Right cardiac atrium (tissue), 5 donors: ENCODE measurements around the gene KPNA4. TPM values are rescaled to one million over a fixed set of nuclear protein-coding genes. Genes with fewer than 3 reads are reported as not detected.
"Not testable (repeated sequence)": the region's sequence is repeated elsewhere in the genome, so short reads cannot be mapped to it uniquely, and the experiment has no call there.

ENCODE experiments used
- ATAC-seq, 2 donors: fragments of 200-7000 bp; cut with Tn5 transposase; one replicate each; pipeline versions ENCODE4 v1.8.0 to v1.9.1; 2020; ENCODE audit warnings: moderate library complexity in 2 of 2, mild to moderate bottlenecking in 1 of 2
- DNase-seq, 3 donors: peaks; one replicate each; pipeline ENCODE4 v3.0.0-alpha.2; 2020
- H3K27ac ChIP-seq: one replicate; pipeline ENCODE4 v1.5.1; 2013; ENCODE audit warnings: mild to moderate bottlenecking, low read length, control low read depth, moderate library complexity
- H3K27me3 ChIP-seq: one replicate; pipeline ENCODE4 v1.6.1; 2013; ENCODE audit not compliant: control insufficient read depth, insufficient read depth
- H3K4me1 ChIP-seq: one replicate; pipeline ENCODE4 v1.6.1; 2013; ENCODE audit warnings: low read length; ENCODE audit not compliant: control insufficient read depth, insufficient read depth
- H3K4me3 ChIP-seq: one replicate; pipeline ENCODE4 v1.5.1; 2013; ENCODE audit warnings: low read length, control low read depth
- H3K9me3 ChIP-seq: one replicate; pipeline ENCODE4 v1.6.1; 2013; ENCODE audit warnings: low read length; ENCODE audit not compliant: control insufficient read depth
- WGBS: extraction: QIAGEN DNeasy Blood & Tissue Kit; methylation state at CpG from one replicate; pipeline ENCODE4 v1.1.7; 2013; 5-methylcytosine and 5-hydroxymethylcytosine counted together
- intact Hi-C, 4 donors: fragments of 100-400 bp; cut with DNase I; formaldehyde crosslinking; loops; one replicate each; pipeline versions ENCODE4 v1.11.0 to v1.14.0; 2022 to 2023
- long read RNA-seq, 4 donors: library from polyadenylated mRNA; unstranded; transcript quantifications; one replicate each; pipeline ENCODE4 v2.0.0, GENCODE V29; 2020 to 2021
- polyA plus RNA-seq: library from polyadenylated mRNA; stranded (reverse); fragments of 200-250 nt; gene quantifications from one replicate; pipeline ENCODE4 v1.2.3, GENCODE V29; 2013
- total RNA-seq, 4 donors: library from RNA; stranded (reverse); fragmentation: NEBNext Ultra II Directional; extraction: Animal tissue kit (Norgen Biotek cat#: 25700); gene quantifications; one replicate each; pipeline ENCODE4 v1.2.1, GENCODE V29; 2021
- donor health status: healthy with polysubstance abuse.
- donor health status: DM: no; HTN: yes; CAD: no.
- donor health status: DM: no; HTN: no; CAD: no.
- donor health status: DM: no; HTN: yes; CAD: no; lungs with severe emphysema.
- donor health status: DM: yes; HTN: yes; CAD: no.

The KPNA4 gene
- 100 to 1,000 TPM in 3 of 4 donors, 10 to 100 TPM in 1; 96.4 to 132 (median 107) TPM for total RNA-seq
- polyA plus RNA-seq, result 27.9 TPM
- long read RNA-seq, donor 1, full-length matches to known transcripts, result 156 of 186 reads
- long read RNA-seq, donor 1, partial matches to known transcripts, result 16 of 186 reads
- long read RNA-seq, donor 1, other reads (novel, unspliced or antisense), result 14 of 186 reads
- long read RNA-seq, donor 2, full-length matches to known transcripts, result 92 of 100 reads
- long read RNA-seq, donor 2, partial matches to known transcripts, result 3 of 100 reads
- long read RNA-seq, donor 2, other reads (novel, unspliced or antisense), result 5 of 100 reads
- long read RNA-seq, donor 3, full-length matches to known transcripts, result 127 of 169 reads
- long read RNA-seq, donor 3, partial matches to known transcripts, result 23 of 169 reads
- long read RNA-seq, donor 3, other reads (novel, unspliced or antisense), result 19 of 169 reads
- long read RNA-seq, donor 4, full-length matches to known transcripts, result 135 of 145 reads
- long read RNA-seq, donor 4, partial matches to known transcripts, result 5 of 145 reads
- long read RNA-seq, donor 4, other reads (novel, unspliced or antisense), result 5 of 145 reads

DNA sequence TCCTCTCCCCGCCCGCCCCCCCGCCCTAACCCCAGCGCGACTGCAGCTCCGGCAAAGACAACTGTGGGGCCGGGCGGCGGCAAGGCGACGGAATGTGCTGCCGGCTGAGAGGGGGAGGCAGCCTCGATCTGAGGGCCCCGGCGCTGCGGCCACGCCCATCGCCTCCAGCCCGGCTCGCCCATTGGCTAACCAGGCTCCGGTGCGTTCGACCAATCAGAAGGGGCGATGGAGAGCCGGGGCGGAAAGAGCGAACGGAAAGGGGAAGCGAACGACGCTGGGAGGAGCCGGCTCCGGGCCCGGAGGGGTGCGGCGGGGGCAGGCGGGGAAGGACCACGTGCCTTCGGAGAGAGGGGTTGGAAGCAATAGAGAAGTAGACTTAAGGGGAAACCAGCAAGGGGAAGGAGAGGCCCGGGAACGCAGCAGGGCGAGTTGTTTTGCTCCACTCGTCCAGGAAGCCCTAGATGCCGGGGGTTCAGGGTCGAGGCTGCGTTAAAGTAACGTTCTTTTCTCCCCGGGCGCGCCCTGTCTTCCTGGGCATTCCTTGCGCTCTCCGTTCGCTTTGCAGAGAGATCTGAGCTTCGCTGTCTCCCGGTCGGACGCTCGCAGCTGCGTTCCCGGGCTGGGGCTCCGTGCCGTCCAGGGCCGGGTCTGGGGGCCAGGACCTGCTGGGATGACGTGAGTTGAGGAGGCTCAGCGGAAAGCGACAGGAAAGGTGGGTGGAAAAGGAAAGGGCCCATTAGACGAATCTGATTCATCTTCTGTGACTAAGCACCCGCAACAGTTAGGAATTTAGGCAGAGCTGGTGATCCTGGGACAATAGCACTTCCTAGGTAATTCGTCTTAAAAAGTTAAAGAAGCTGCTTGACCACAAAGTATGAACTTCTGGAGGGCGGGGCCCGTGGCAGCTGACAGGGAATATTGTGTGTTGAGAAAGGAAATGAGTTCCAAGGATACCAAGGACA lies at the start of gene KPNA4:
Gene KPNA4, minus strand, starts transcription at position 130 of the 962 bp plus-strand sequence. CDS start 289 bp downstream, outside the sequence.
- Histone ChIP-seq H3K4me3 (peak within 1 kb of the TSS; percentile 51), H3K27me3 (no peaks in the 10 kb centered on the region), H3K9me3 (no peaks in the 10 kb centered on the region), H3K27ac (peak within 1 kb of the TSS; percentile 93), H3K4me1 (no peaks in the 10 kb centered on the region)
- WGBS, result under 1% methylated on average over 70 of the region's 71 CpGs
- DNase-seq, result peak; percentile 98 to 99 (median 99)
- intact Hi-C loops, result no loop called here
- ATAC-seq, result peak; percentile 98 to 99

DNA sequence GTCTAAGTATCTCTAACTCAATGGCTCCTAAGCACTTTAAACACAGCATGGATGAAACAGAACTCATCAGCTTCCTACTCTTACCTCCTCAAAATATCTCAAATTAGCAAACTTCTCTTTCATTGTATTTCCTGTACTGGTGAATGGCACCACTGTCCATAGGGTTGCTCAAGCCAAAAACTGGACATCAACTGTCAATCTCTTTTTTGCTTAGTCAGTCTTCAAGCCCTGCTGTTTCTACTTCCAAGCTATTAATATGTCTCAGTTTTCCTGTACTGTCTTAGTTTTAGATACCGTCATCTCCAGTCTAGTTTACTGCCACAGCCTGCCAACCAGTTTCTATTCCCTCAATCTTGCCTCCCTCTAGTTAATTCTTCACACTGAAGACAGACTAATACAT lies 48.3 kb upstream of the KPNA4 start:
- Histone ChIP-seq H3K4me1 (peaks cover 1% of the 10 kb centered on the region), H3K9me3 (no peaks in the 10 kb centered on the region), H3K4me3 (no peak overlapping the region), H3K27ac (no peak overlapping the region), H3K27me3 (no peaks in the 10 kb centered on the region)
- ATAC-seq, result no peak
- WGBS, result 91% methylated on average over 1 of the region's 1 CpG
- DNase-seq, result no peak
- intact Hi-C loops, result no loop called here

GRCh38 chr3:160612386-160613075 lies 47.2 kb upstream of the KPNA4 start:
- H3K9me3 ChIP-seq, result no peaks in the 10 kb centered on the region
- intact Hi-C loops, result no loop called here
- H3K4me1 ChIP-seq, result peaks cover 1% of the 10 kb centered on the region
- no peak overlapping the region for H3K27ac ChIP-seq
- no peak overlapping the region for H3K4me3 ChIP-seq
- ATAC-seq (no peak), DNase-seq (no peak)
- H3K27me3 ChIP-seq, result no peaks in the 10 kb centered on the region
- WGBS, result 59% methylated on average over 3 of the region's 3 CpGs

- DNase-seq (no peak), ATAC-seq (no peak)
- Histone ChIP-seq H3K4me1 (no peaks in the 10 kb centered on the region), H3K27ac (no peak overlapping the region), H3K4me3 (no peak overlapping the region), H3K27me3 (no peaks in the 10 kb centered on the region), H3K9me3 (no peaks in the 10 kb centered on the region)
- intact Hi-C loops, result no loop called here
- 73% methylated on average over 3 of the region's 3 CpGs for WGBS
These were observed 45.8 kb upstream of the KPNA4 start for GRCh38 chr3:160611141-160611540.

- H3K27me3 ChIP-seq, result no peaks in the 10 kb centered on the region
- 66% methylated on average over 2 of the region's 2 CpGs for WGBS
- H3K4me3 ChIP-seq, result no peak overlapping the region
- H3K27ac ChIP-seq, result no peak overlapping the region
- ATAC-seq (no peak), DNase-seq (no peak)
- no peaks in the 10 kb centered on the region for H3K9me3 ChIP-seq
- intact Hi-C loops, result no loop called here
- H3K4me1 ChIP-seq, result no peaks in the 10 kb centered on the region
These were observed 43.5 kb upstream of the KPNA4 start for GRCh38 chr3:160608870-160609269.

DNA sequence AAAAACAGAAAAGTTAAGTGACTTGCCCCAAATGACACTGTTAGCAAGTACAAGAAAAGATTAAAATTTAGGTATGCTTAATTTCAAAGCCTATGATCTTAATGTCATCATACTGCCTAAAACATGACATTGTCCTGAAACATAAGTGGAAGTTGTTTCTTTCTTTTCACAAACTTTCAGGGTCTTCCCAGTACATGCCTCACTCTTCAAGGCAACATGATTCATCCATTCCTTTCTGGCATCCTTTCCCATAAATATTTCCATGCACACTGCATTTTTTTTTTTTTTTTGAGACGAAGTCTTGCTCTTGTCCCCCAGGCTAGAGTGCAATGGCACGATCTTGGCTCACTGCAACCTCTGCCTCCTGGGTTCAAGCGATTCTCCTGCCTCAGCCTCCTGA lies 42.5 kb upstream of the KPNA4 start:
- no peaks in the 10 kb centered on the region for H3K4me1 ChIP-seq
- ATAC-seq, result no peak
- H3K4me3 ChIP-seq, result no peak overlapping the region
- no peak for DNase-seq
- intact Hi-C loops, result no loop called here
- no peaks in the 10 kb centered on the region for H3K9me3 ChIP-seq
- H3K27ac ChIP-seq, result no peak overlapping the region
- H3K27me3 ChIP-seq, result no peaks in the 10 kb centered on the region
- WGBS, result 76% methylated on average over 3 of the region's 3 CpGs

GRCh38 chr3:160605315-160605714 lies 39.9 kb upstream of the KPNA4 start:
- DNase-seq (no peak), ATAC-seq (no peak)
- Histone ChIP-seq H3K4me1 (no peaks in the 10 kb centered on the region), H3K4me3 (no peak overlapping the region), H3K9me3 (no peaks in the 10 kb centered on the region), H3K27me3 (no peaks in the 10 kb centered on the region), H3K27ac (no peak overlapping the region)
- intact Hi-C loops, result no loop called here

GRCh38 chr3:160603845-160604244 lies 38.5 kb upstream of the KPNA4 start:
- ATAC-seq, intact Hi-C loops, H3K27me3 ChIP-seq, H3K4me3 ChIP-seq, H3K9me3 ChIP-seq, DNase-seq, H3K27ac ChIP-seq, H3K4me1 ChIP-seq: not testable (repeated sequence)
- WGBS, result 82% methylated on average over 3 of the region's 3 CpGs

GRCh38 chr3:160602259-160602658 lies 36.9 kb upstream of the KPNA4 start:
- Histone ChIP-seq H3K4me3 (no peak overlapping the region), H3K4me1 (no peaks in the 10 kb centered on the region), H3K27me3 (no peaks in the 10 kb centered on the region), H3K9me3 (no peaks in the 10 kb centered on the region), H3K27ac (no peak overlapping the region)
- intact Hi-C loops, result no loop called here
- no peak for ATAC-seq
- no peak for DNase-seq

- 56% methylated on average over 1 of the region's 1 CpG for WGBS
- intact Hi-C loops, result no loop called here
- no peaks in the 10 kb centered on the region for H3K27me3 ChIP-seq
These were observed 35.9 kb upstream of the KPNA4 start for GRCh38 chr3:160601288-160601687.

More at GRCh38 chr3:160601288-160601687, 35.9 kb upstream of the KPNA4 start:
- H3K4me3 ChIP-seq, result no peak overlapping the region
- no peaks in the 10 kb centered on the region for H3K4me1 ChIP-seq
- no peak overlapping the region for H3K27ac ChIP-seq
- DNase-seq (no peak), ATAC-seq (no peak)
- H3K9me3 ChIP-seq, result no peaks in the 10 kb centered on the region
